MM.1S (cell line): ENCODE measurements around the gene CDC6.

Experiments used
- EZH2 ChIP-seq: fragments of 300-600 bp; sonication (generic); optimal IDR thresholded peaks from 2 replicates; pipeline ENCODE3; 2017; ENCODE audit warnings: low read depth, mild to moderate bottlenecking, antibody characterized with exemption, low read length, mixed read lengths
- TF ChIP-seq, protein P1 (sequence below): fragments of 300-600 bp; sonication (generic); IDR thresholded peaks from 2 replicates; pipeline ENCODE4 v1.5.1; 2016; ENCODE audit warnings: antibody characterized with exemption, low read length, mixed read lengths

DNA sequence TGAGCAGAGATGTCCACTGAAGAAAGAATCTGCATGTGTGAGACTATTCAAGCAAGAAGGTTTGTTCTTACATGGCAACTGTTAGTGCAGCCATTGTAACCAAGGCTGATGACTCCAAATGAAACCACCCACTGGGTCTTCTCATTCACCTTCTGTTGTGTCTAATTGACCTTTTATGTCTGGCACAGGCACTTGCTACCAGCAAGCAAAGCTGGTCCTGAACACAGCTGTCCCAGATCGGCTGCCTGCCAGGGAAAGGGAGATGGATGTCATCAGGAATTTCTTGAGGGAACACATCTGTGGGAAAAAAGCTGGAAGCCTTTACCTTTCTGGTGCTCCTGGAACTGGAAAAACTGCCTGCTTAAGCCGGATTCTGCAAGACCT lies 3.6 kb downstream of the CDC6 start:
- TF ChIP-seq EZH2, result no peak
- TF ChIP-seq, protein P1, sequence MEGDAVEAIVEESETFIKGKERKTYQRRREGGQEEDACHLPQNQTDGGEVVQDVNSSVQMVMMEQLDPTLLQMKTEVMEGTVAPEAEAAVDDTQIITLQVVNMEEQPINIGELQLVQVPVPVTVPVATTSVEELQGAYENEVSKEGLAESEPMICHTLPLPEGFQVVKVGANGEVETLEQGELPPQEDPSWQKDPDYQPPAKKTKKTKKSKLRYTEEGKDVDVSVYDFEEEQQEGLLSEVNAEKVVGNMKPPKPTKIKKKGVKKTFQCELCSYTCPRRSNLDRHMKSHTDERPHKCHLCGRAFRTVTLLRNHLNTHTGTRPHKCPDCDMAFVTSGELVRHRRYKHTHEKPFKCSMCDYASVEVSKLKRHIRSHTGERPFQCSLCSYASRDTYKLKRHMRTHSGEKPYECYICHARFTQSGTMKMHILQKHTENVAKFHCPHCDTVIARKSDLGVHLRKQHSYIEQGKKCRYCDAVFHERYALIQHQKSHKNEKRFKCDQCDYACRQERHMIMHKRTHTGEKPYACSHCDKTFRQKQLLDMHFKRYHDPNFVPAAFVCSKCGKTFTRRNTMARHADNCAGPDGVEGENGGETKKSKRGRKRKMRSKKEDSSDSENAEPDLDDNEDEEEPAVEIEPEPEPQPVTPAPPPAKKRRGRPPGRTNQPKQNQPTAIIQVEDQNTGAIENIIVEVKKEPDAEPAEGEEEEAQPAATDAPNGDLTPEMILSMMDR, result no peak
